ENCODE measurements around the gene ACACA. TPM values are rescaled to one million over a fixed set of nuclear protein-coding genes. Genes with fewer than 3 reads are reported as not detected.

Gene ACACA
- total RNA-seq, 2 donors from 2014 or later: 41.9 to 126 TPM

- no peak overlapping the region for H3K4me3 Mint-ChIP-seq
- H3K36me3 Mint-ChIP-seq: peaks cover 15% of the 10 kb centered on the region
- H3K9me3 Mint-ChIP-seq: no peaks in the 10 kb centered on the region
Measured at GRCh38 chr17:37240381-37240780, 166.3 kb downstream of the ACACA start.

GRCh38 chr17:37239690-37240334 is 166.8 kb downstream of the ACACA start:
- Mint-ChIP-seq H3K4me3 (no peak overlapping the region), H3K27me3 (no peaks in the 10 kb centered on the region), H3K9me3 (no peaks in the 10 kb centered on the region), H3K4me1 (ENCODE audit: low read depth in 2 of 2) (no peaks in the 10 kb centered on the region), H3K27ac (no peak overlapping the region), H3K36me3 (peaks cover 13% of the 10 kb centered on the region)
- DNase-seq (ENCODE audit: low spot score): no peak
- ATAC-seq: no peak

More at GRCh38 chr17:37240381-37240780, 166.3 kb downstream of the ACACA start:
- DNase-seq (ENCODE audit: low spot score) (no peak), ATAC-seq (no peak)
- Mint-ChIP-seq H3K4me1 (ENCODE audit: low read depth in 2 of 2) (no peaks in the 10 kb centered on the region), H3K27me3 (no peaks in the 10 kb centered on the region), H3K27ac (no peak overlapping the region)

- H3K36me3 Mint-ChIP-seq: no peaks in the 10 kb centered on the region
- H3K27ac Mint-ChIP-seq: no peak overlapping the region
- no peak overlapping the region for H3K4me3 Mint-ChIP-seq
- DNase-seq (ENCODE audit: low spot score): no peak
- H3K9me3 Mint-ChIP-seq: no peaks in the 10 kb centered on the region
- H3K27me3 Mint-ChIP-seq: no peaks in the 10 kb centered on the region
- ATAC-seq: no peak
- H3K4me1 Mint-ChIP-seq (ENCODE audit: low read depth in 2 of 2): no peaks in the 10 kb centered on the region
Measured at GRCh38 chr17:37234106-37234505, 172.5 kb downstream of the ACACA start.

GRCh38 chr17:37233036-37233435 is 173.6 kb downstream of the ACACA start:
- Mint-ChIP-seq H3K9me3 (no peaks in the 10 kb centered on the region), H3K27ac (no peak overlapping the region), H3K4me3 (no peak overlapping the region), H3K27me3 (no peaks in the 10 kb centered on the region), H3K36me3 (no peaks in the 10 kb centered on the region), H3K4me1 (ENCODE audit: low read depth in 2 of 2) (no peaks in the 10 kb centered on the region)
- ATAC-seq (no peak), DNase-seq (ENCODE audit: low spot score) (no peak)

GRCh38 chr17:37231887-37232286 is 174.7 kb downstream of the ACACA start:
- Mint-ChIP-seq H3K36me3 (no peaks in the 10 kb centered on the region), H3K4me1 (ENCODE audit: low read depth in 2 of 2) (no peaks in the 10 kb centered on the region), H3K4me3 (no peak overlapping the region), H3K27me3 (no peaks in the 10 kb centered on the region), H3K27ac (no peak overlapping the region), H3K9me3 (no peaks in the 10 kb centered on the region)
- DNase-seq (ENCODE audit: low spot score) (no peak), ATAC-seq (no peak)

- H3K27ac Mint-ChIP-seq: no peak overlapping the region
- DNase-seq (ENCODE audit: low spot score): no peak
- H3K9me3 Mint-ChIP-seq: no peaks in the 10 kb centered on the region
Measured at GRCh38 chr17:37230633-37231032, 176.0 kb downstream of the ACACA start.

GRCh38 chr17:37225465-37225864 is 181.2 kb downstream of the ACACA start:
- H3K4me1 Mint-ChIP-seq (ENCODE audit: low read depth in 2 of 2): no peaks in the 10 kb centered on the region
- peaks cover 6% of the 10 kb centered on the region for H3K36me3 Mint-ChIP-seq
- no peaks in the 10 kb centered on the region for H3K27me3 Mint-ChIP-seq
- H3K9me3 Mint-ChIP-seq: no peaks in the 10 kb centered on the region
- ATAC-seq (no peak), DNase-seq (ENCODE audit: low spot score) (no peak)
- H3K27ac Mint-ChIP-seq: no peak overlapping the region
- no peak overlapping the region for H3K4me3 Mint-ChIP-seq

More at GRCh38 chr17:37230633-37231032, 176.0 kb downstream of the ACACA start:
- Mint-ChIP-seq H3K4me3 (no peak overlapping the region), H3K4me1 (ENCODE audit: low read depth in 2 of 2) (no peaks in the 10 kb centered on the region), H3K36me3 (no peaks in the 10 kb centered on the region), H3K27me3 (no peaks in the 10 kb centered on the region)
- no peak for ATAC-seq

GRCh38 chr17:37221865-37222264 is 184.8 kb downstream of the ACACA start:
- no peaks in the 10 kb centered on the region for H3K4me1 Mint-ChIP-seq (ENCODE audit: low read depth in 2 of 2)
- ATAC-seq (no peak), DNase-seq (ENCODE audit: low spot score) (no peak)
- H3K27me3 Mint-ChIP-seq: no peaks in the 10 kb centered on the region
- H3K27ac Mint-ChIP-seq: no peak overlapping the region
- H3K4me3 Mint-ChIP-seq: no peak overlapping the region
- H3K9me3 Mint-ChIP-seq: no peaks in the 10 kb centered on the region
- peaks cover 11% of the 10 kb centered on the region for H3K36me3 Mint-ChIP-seq

GRCh38 chr17:37220607-37220953 is 186.1 kb downstream of the ACACA start:
- no peak for ATAC-seq
- Mint-ChIP-seq H3K36me3 (peaks cover 11% of the 10 kb centered on the region), H3K27me3 (no peaks in the 10 kb centered on the region), H3K4me1 (ENCODE audit: low read depth in 2 of 2) (no peaks in the 10 kb centered on the region), H3K9me3 (no peaks in the 10 kb centered on the region), H3K4me3 (no peak overlapping the region), H3K27ac (no peak overlapping the region)
- no peak for DNase-seq (ENCODE audit: low spot score)

- H3K27ac Mint-ChIP-seq: no peak overlapping the region
- no peaks in the 10 kb centered on the region for H3K4me1 Mint-ChIP-seq (ENCODE audit: low read depth in 2 of 2)
Measured at GRCh38 chr17:37219876-37220606, 186.6 kb downstream of the ACACA start.

GRCh38 chr17:37218849-37219248 is 187.8 kb downstream of the ACACA start:
- Mint-ChIP-seq H3K27ac (no peak overlapping the region), H3K27me3 (no peaks in the 10 kb centered on the region), H3K9me3 (no peaks in the 10 kb centered on the region), H3K4me3 (no peak overlapping the region), H3K36me3 (peaks cover 11% of the 10 kb centered on the region), H3K4me1 (ENCODE audit: low read depth in 2 of 2) (no peaks in the 10 kb centered on the region)
- ATAC-seq (no peak), DNase-seq (ENCODE audit: low spot score) (no peak)

More at GRCh38 chr17:37219876-37220606, 186.6 kb downstream of the ACACA start:
- peaks cover 11% of the 10 kb centered on the region for H3K36me3 Mint-ChIP-seq
- no peaks in the 10 kb centered on the region for H3K27me3 Mint-ChIP-seq
- DNase-seq (ENCODE audit: low spot score) (no peak), ATAC-seq (no peak)
- H3K4me3 Mint-ChIP-seq: no peak overlapping the region
- no peaks in the 10 kb centered on the region for H3K9me3 Mint-ChIP-seq

GRCh38 chr17:37214416-37214815 is 192.2 kb downstream of the ACACA start:
- no peaks in the 10 kb centered on the region for H3K4me1 Mint-ChIP-seq (ENCODE audit: low read depth in 2 of 2)
- no peaks in the 10 kb centered on the region for H3K36me3 Mint-ChIP-seq
- no peak overlapping the region for H3K4me3 Mint-ChIP-seq
- no peak for ATAC-seq
- no peaks in the 10 kb centered on the region for H3K9me3 Mint-ChIP-seq
- DNase-seq (ENCODE audit: low spot score): no peak
- H3K27me3 Mint-ChIP-seq: no peaks in the 10 kb centered on the region
- H3K27ac Mint-ChIP-seq: no peak overlapping the region

GRCh38 chr17:37213927-37214326 is 192.7 kb downstream of the ACACA start:
- no peak for ATAC-seq
- Mint-ChIP-seq H3K4me3 (no peak overlapping the region), H3K27ac (no peak overlapping the region), H3K36me3 (no peaks in the 10 kb centered on the region), H3K4me1 (ENCODE audit: low read depth in 2 of 2) (no peaks in the 10 kb centered on the region), H3K9me3 (no peaks in the 10 kb centered on the region), H3K27me3 (no peaks in the 10 kb centered on the region)
- DNase-seq (ENCODE audit: low spot score): no peak

- Mint-ChIP-seq H3K27ac (no peak overlapping the region), H3K36me3 (no peaks in the 10 kb centered on the region), H3K9me3 (no peaks in the 10 kb centered on the region), H3K4me3 (no peak overlapping the region), H3K4me1 (ENCODE audit: low read depth in 2 of 2) (no peaks in the 10 kb centered on the region), H3K27me3 (no peaks in the 10 kb centered on the region)
- ATAC-seq (no peak), DNase-seq (ENCODE audit: low spot score) (no peak)
Measured at GRCh38 chr17:37212179-37212578, 194.5 kb downstream of the ACACA start.

All from natural killer cell treated with Interleukin-12 subunit alpha and Interleukin-12 subunit beta and Interleukin-15 and Interleukin-18, amount 100 ng/mL, for 72 hours (primary cell).